Activated T-helper 2 cell treated with anti-CD3 and anti-CD28 coated beads, Interferon-gamma antibody, Interleukin-2, Interleukin-4, amounts not matched to agents 10 μg/mL and 5 μg/mL and 100 μg/mL, durations not matched to agents 14 hours and 24 hours and 36 hours (primary cell): Measurements from ENCODE around the gene UXT. TPM values are rescaled to one million over a fixed set of nuclear protein-coding genes. Genes with fewer than 3 reads are reported as not detected.
"Not testable (repeated sequence)": the region's sequence is repeated elsewhere in the genome, so short reads cannot be mapped to it uniquely, and the experiment has no call there.

Source experiments
- DNase-seq: peaks from one replicate; pipeline ENCODE4 v3.0.0; 2021; ENCODE audit warnings: low spot score
- H3K27ac Mint-ChIP-seq: one replicate; pipeline ENCODE4 v1.8.0; 2021; ENCODE audit warnings: mixed read lengths
- H3K27me3 Mint-ChIP-seq: one replicate; pipeline ENCODE4 v1.8.0; 2021; ENCODE audit warnings: low read depth, mixed read lengths
- H3K36me3 Mint-ChIP-seq: one replicate; pipeline ENCODE4 v1.8.0; 2021; ENCODE audit warnings: low read depth, mixed read lengths
- H3K4me1 Mint-ChIP-seq: one replicate; pipeline ENCODE4 v1.8.0; 2021; ENCODE audit warnings: low read depth, mixed read lengths
- H3K4me3 Mint-ChIP-seq: one replicate; pipeline ENCODE4 v1.8.0; 2021; ENCODE audit warnings: low read depth, mild to moderate bottlenecking, moderate library complexity, mixed read lengths
- H3K9me3 Mint-ChIP-seq: one replicate; pipeline ENCODE4 v1.8.0; 2021; ENCODE audit warnings: mixed read lengths
- intact Hi-C: fragments of 100-400 bp; cut with micrococcal nuclease; formaldehyde crosslinking; loops from one replicate; pipeline ENCODE4 v1.15.1; 2023
- total RNA-seq: library from RNA; stranded (reverse); gene quantifications from 2 replicates; pipeline ENCODE4 v1.2.3, GENCODE V29; 2022

The UXT gene
- total RNA-seq, result 204 and 208 TPM in 2 replicates

GRCh38 chrX:47658684-47659420, at the start of gene UXT:
UXT (minus strand) TSS chrX:47659180; CDS start chrX:47658927, 253 bp downstream.
- H3K9me3 Mint-ChIP-seq, result peaks cover 4% of the 10 kb centered on the region
- peak within 1 kb of the TSS; percentile 97 for H3K27ac Mint-ChIP-seq
- H3K27me3 Mint-ChIP-seq, result no peaks in the 10 kb centered on the region
- H3K36me3 Mint-ChIP-seq, result peaks cover 63% of the 10 kb centered on the region
- H3K4me1 Mint-ChIP-seq, result peaks cover 41% of the 10 kb centered on the region
- intact Hi-C loops, result loop anchor here (1.0 to 10.0 kb wide), 3 partner anchors 9 to 366 kb away; partner anchors contain the start of genes ARAF and ELK1
- peak; percentile 91 for DNase-seq
- H3K4me3 Mint-ChIP-seq, result peak within 1 kb of the TSS; percentile 87

- no peak overlapping the region for H3K4me3 Mint-ChIP-seq
- no peak overlapping the region for H3K27ac Mint-ChIP-seq
- peaks cover 10% of the 10 kb centered on the region for H3K4me1 Mint-ChIP-seq
- peaks cover 13% of the 10 kb centered on the region for H3K27me3 Mint-ChIP-seq
- intact Hi-C loops, result no loop called here
- no peaks in the 10 kb centered on the region for H3K36me3 Mint-ChIP-seq
- no peak for DNase-seq
- no peaks in the 10 kb centered on the region for H3K9me3 Mint-ChIP-seq
These were observed 48.2 kb upstream of the UXT start for GRCh38 chrX:47707031-47707780.

- H3K27ac Mint-ChIP-seq, result no peak overlapping the region
- no peak for DNase-seq
- H3K27me3 Mint-ChIP-seq, result peaks cover 13% of the 10 kb centered on the region
- H3K36me3 Mint-ChIP-seq, result no peaks in the 10 kb centered on the region
- H3K9me3 Mint-ChIP-seq, result no peaks in the 10 kb centered on the region
- H3K4me1 Mint-ChIP-seq, result peaks cover 10% of the 10 kb centered on the region
- H3K4me3 Mint-ChIP-seq, result no peak overlapping the region
- intact Hi-C loops, result no loop called here
These were observed 47.6 kb upstream of the UXT start for GRCh38 chrX:47706575-47706974.

- DNase-seq, result no peak
- Mint-ChIP-seq H3K27me3 (peaks cover 15% of the 10 kb centered on the region), H3K27ac (no peak overlapping the region)
These were observed 45.8 kb upstream of the UXT start for GRCh38 chrX:47704736-47705135.

GRCh38 chrX:47697181-47697580, 38.2 kb upstream of the UXT start:
- Mint-ChIP-seq H3K27me3 (peaks cover 4% of the 10 kb centered on the region), H3K9me3 (no peaks in the 10 kb centered on the region), H3K4me1 (no peaks in the 10 kb centered on the region), H3K4me3 (no peak overlapping the region), H3K27ac (no peak overlapping the region), H3K36me3 (no peaks in the 10 kb centered on the region)
- intact Hi-C loops, result no loop called here
- DNase-seq, result no peak

More at GRCh38 chrX:47704736-47705135, 45.8 kb upstream of the UXT start:
- H3K36me3 Mint-ChIP-seq, result no peaks in the 10 kb centered on the region
- no peaks in the 10 kb centered on the region for H3K9me3 Mint-ChIP-seq
- peaks cover 10% of the 10 kb centered on the region for H3K4me1 Mint-ChIP-seq
- intact Hi-C loops, result no loop called here
- H3K4me3 Mint-ChIP-seq, result no peak overlapping the region

- no peaks in the 10 kb centered on the region for H3K9me3 Mint-ChIP-seq
- H3K27me3 Mint-ChIP-seq, result peaks cover 1% of the 10 kb centered on the region
- no peaks in the 10 kb centered on the region for H3K4me1 Mint-ChIP-seq
- DNase-seq, result no peak
- no peak overlapping the region for H3K27ac Mint-ChIP-seq
- intact Hi-C loops, result no loop called here
- H3K4me3 Mint-ChIP-seq, result no peak overlapping the region
- H3K36me3 Mint-ChIP-seq, result no peaks in the 10 kb centered on the region
These were observed 31.2 kb upstream of the UXT start for GRCh38 chrX:47690175-47690574.

GRCh38 chrX:47687263-47687662, 28.3 kb upstream of the UXT start:
- Mint-ChIP-seq H3K27me3 (peaks cover 1% of the 10 kb centered on the region), H3K4me1 (no peaks in the 10 kb centered on the region), H3K4me3 (no peak overlapping the region), H3K27ac (no peak overlapping the region), H3K9me3 (no peaks in the 10 kb centered on the region), H3K36me3 (no peaks in the 10 kb centered on the region)
- intact Hi-C loops, result no loop called here
- DNase-seq, result no peak

GRCh38 chrX:47683829-47684205, 24.8 kb upstream of the UXT start:
- Mint-ChIP-seq H3K9me3 (no peaks in the 10 kb centered on the region), H3K4me3 (no peak overlapping the region), H3K4me1 (no peaks in the 10 kb centered on the region), H3K27me3 (peaks cover 1% of the 10 kb centered on the region), H3K27ac (no peak overlapping the region), H3K36me3 (no peaks in the 10 kb centered on the region)
- intact Hi-C loops, result no loop called here
- DNase-seq, result no peak

- no peaks in the 10 kb centered on the region for H3K9me3 Mint-ChIP-seq
- intact Hi-C loops, result no loop called here
- no peak overlapping the region for H3K27ac Mint-ChIP-seq
- no peak overlapping the region for H3K4me3 Mint-ChIP-seq
- H3K27me3 Mint-ChIP-seq, result peaks cover 1% of the 10 kb centered on the region
- H3K4me1 Mint-ChIP-seq, result no peaks in the 10 kb centered on the region
- H3K36me3 Mint-ChIP-seq, result no peaks in the 10 kb centered on the region
- DNase-seq, result no peak
These were observed 24.3 kb upstream of the UXT start for GRCh38 chrX:47683184-47683828.

GRCh38 chrX:47675959-47676859, 17.2 kb upstream of the UXT start:
- H3K36me3 Mint-ChIP-seq, H3K27ac Mint-ChIP-seq, H3K4me3 Mint-ChIP-seq, DNase-seq, H3K9me3 Mint-ChIP-seq, intact Hi-C loops, H3K4me1 Mint-ChIP-seq, H3K27me3 Mint-ChIP-seq: not testable (repeated sequence)

- H3K27ac Mint-ChIP-seq, result no peak overlapping the region
- H3K27me3 Mint-ChIP-seq, result no peaks in the 10 kb centered on the region
- intact Hi-C loops, result no loop called here
These were observed 15.8 kb upstream of the UXT start for GRCh38 chrX:47674776-47675175.

GRCh38 chrX:47665797-47666196, 6.8 kb upstream of the UXT start:
- H3K27me3 Mint-ChIP-seq, H3K4me3 Mint-ChIP-seq, DNase-seq, H3K27ac Mint-ChIP-seq, intact Hi-C loops, H3K9me3 Mint-ChIP-seq: not testable (repeated sequence)
- Mint-ChIP-seq H3K4me1 (peaks cover 22% of the 10 kb centered on the region), H3K36me3 (peaks cover 15% of the 10 kb centered on the region)

More at GRCh38 chrX:47674776-47675175, 15.8 kb upstream of the UXT start:
- H3K4me1 Mint-ChIP-seq, result peaks cover 2% of the 10 kb centered on the region
- DNase-seq, result no peak
- H3K9me3 Mint-ChIP-seq, result peaks cover 4% of the 10 kb centered on the region
- H3K4me3 Mint-ChIP-seq, result no peak overlapping the region
- peaks cover 2% of the 10 kb centered on the region for H3K36me3 Mint-ChIP-seq
